GM21528 (cell line): ENCODE data around the gene SLC38A4.

ENCODE experiments used
- ATAC-seq: cut with Tn5 transposase; IDR thresholded peaks from one replicate; pipeline ENCODE4 v1.9.1; 2021; ENCODE audit warnings: mild to moderate bottlenecking, moderate library complexity; ENCODE audit not compliant: unreplicated experiment, low FRiP score

SLC38A4 gene

DNA sequence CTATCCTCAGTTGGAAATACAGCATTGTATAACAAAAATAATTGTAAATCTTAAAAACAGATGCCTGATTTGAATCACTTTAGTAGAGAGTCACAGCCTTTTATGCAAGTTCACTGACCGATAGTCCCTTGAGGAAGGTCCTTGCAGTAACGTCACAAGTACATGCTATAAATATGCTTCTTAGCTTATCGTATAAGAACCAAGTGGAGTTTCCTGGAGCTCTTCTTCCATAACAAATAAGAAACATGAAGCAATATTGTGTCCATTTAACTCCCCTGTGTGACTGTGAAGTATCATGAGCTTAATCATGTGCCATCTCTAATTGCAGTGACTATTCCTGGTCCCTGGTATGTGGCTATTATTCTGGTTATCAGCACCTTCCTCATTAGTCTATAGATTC is 107.9 kb downstream of the SLC38A4 start:
- no peak for ATAC-seq

DNA sequence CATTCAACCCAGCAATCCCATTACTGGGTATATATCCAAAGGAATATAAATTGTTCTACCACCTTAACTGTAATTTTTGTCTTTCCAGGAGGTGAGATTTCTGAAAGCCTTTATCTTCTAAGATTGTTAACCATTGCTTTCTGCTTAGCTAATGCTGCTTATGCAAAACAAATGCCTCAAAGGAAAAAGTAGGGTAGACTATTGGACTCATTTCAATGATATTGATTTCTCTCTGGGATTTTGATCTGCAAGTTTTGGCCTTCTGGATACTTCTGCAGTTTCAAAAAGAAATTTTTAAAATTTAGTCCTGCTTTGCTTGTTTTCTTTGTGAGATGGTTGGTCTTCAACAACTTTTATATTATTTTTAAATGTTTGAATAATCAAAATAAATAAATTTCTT is 108.6 kb downstream of the SLC38A4 start:
- no peak for ATAC-seq
